NCI-H460 (cell line): ENCODE data around the gene AKAP12. TPM values are rescaled to one million over a fixed set of nuclear protein-coding genes. Genes with fewer than 3 reads are reported as not detected.

ENCODE experiments used
- DNase-seq: peaks from one replicate; pipeline ENCODE4 v3.0.0-alpha.2; 2016; ENCODE audit warnings: low read depth; ENCODE audit errors: extremely low read depth
- total RNA-seq: library from RNA; depleted of rRNA; stranded (reverse); fragments of >200 nt; shearing (Covaris generic); gene quantifications from 2 replicates; pipeline ENCODE4 v1.2.3, GENCODE V29; 2014

The AKAP12 gene
- total RNA-seq, 1 experiment from 2014 or later = 7.8 TPM

GRCh38 chr6:151276112-151276740, 36.5 kb downstream of the AKAP12 start:
- DNase-seq = no peak

GRCh38 chr6:151279891-151280290, 40.1 kb downstream of the AKAP12 start:
- DNase-seq = no peak

- no peak for DNase-seq
Measured at GRCh38 chr6:151280859-151281258, 41.1 kb downstream of the AKAP12 start.

- no peak for DNase-seq
Measured at GRCh38 chr6:151284012-151284411, 44.2 kb downstream of the AKAP12 start.

- no peak for DNase-seq
Measured at GRCh38 chr6:151284548-151285017, 44.8 kb downstream of the AKAP12 start.

GRCh38 chr6:151285122-151285521, 45.4 kb downstream of the AKAP12 start:
- no peak for DNase-seq

- DNase-seq = no peak
Measured at GRCh38 chr6:151286214-151286613, 46.4 kb downstream of the AKAP12 start.

- no peak for DNase-seq
Measured at GRCh38 chr6:151288712-151289398, 49.1 kb downstream of the AKAP12 start.

GRCh38 chr6:151289399-151290007, 49.7 kb downstream of the AKAP12 start:
- DNase-seq = no peak

GRCh38 chr6:151290877-151291721, 51.3 kb downstream of the AKAP12 start:
- no peak for DNase-seq

GRCh38 chr6:151291722-151292059, 51.9 kb downstream of the AKAP12 start:
- no peak for DNase-seq

- no peak for DNase-seq
Measured at GRCh38 chr6:151292974-151293687, 53.4 kb downstream of the AKAP12 start.

GRCh38 chr6:151293688-151294016, 53.9 kb downstream of the AKAP12 start:
- no peak for DNase-seq

GRCh38 chr6:151294561-151295101, 54.9 kb downstream of the AKAP12 start:
- DNase-seq = no peak

GRCh38 chr6:151297886-151298285, 58.1 kb downstream of the AKAP12 start:
- DNase-seq = no peak

- DNase-seq = no peak
Measured at GRCh38 chr6:151299011-151299410, 59.2 kb downstream of the AKAP12 start.

- DNase-seq = no peak
Measured at GRCh38 chr6:151300267-151300991, 60.7 kb downstream of the AKAP12 start.

GRCh38 chr6:151301547-151301946, 61.8 kb downstream of the AKAP12 start:
- DNase-seq = no peak

- no peak for DNase-seq
Measured at GRCh38 chr6:151303231-151303630, 63.5 kb downstream of the AKAP12 start.
